DMS79 (cell line): ENCODE data around the gene FCER1G.

ENCODE experiments used
- DNase-seq: peaks from one replicate; lab custom pipeline; 2025; lab: John Stamatoyannopoulos, UW

Gene FCER1G

GRCh38 chr1:161267321-161267720 lies 52.2 kb downstream of the FCER1G start:
- DNase-seq = no peak
